ENCODE data around the gene NBPF9. TPM values are rescaled to one million over a fixed set of nuclear protein-coding genes. Genes with fewer than 3 reads are reported as not detected.

The NBPF9 gene
- total RNA-seq (2022; extraction: Qiagen RNA extraction; ENCODE audit: low read depth), result 15.2 to 15.7 TPM (median 15.4 TPM) in 5 replicates

GRCh38 chr1:149103109-149104081 is at the start of gene NBPF9:
Gene NBPF9 (minus strand): TSS chr1:149103551. CDS start chr1:149082139, 21,412 bp downstream.

Data from A549 treated with ZK216348 at 1 μM for 4 hours (cell line).